Chondrocyte (in vitro differentiated cells): Measurements from ENCODE around the gene RAB3A. TPM values are rescaled to one million over a fixed set of nuclear protein-coding genes. Genes with fewer than 3 reads are reported as not detected.

Experiments
- DNase-seq: peaks from one replicate; pipeline ENCODE4 v3.0.0; 2021; ENCODE audit warnings: mixed read lengths, low spot score
- H3K27ac Mint-ChIP-seq: one replicate; pipeline ENCODE4 v1.8.0; 2021; ENCODE audit warnings: mild to moderate bottlenecking, moderate library complexity, mixed read lengths; ENCODE audit not compliant: unreplicated experiment
- H3K27me3 Mint-ChIP-seq: 2 replicates; pipeline ENCODE4 v1.8.0; 2021; ENCODE audit warnings: low read depth, mixed read lengths
- H3K36me3 Mint-ChIP-seq: 2 replicates; pipeline ENCODE4 v1.8.0; 2021; ENCODE audit warnings: low read depth, mixed read lengths
- H3K4me1 Mint-ChIP-seq: 2 replicates; pipeline ENCODE4 v1.8.0; 2021; ENCODE audit warnings: low read depth, mild to moderate bottlenecking, mixed read lengths
- H3K4me3 Mint-ChIP-seq: one replicate; pipeline ENCODE4 v1.8.0; 2021; ENCODE audit warnings: mild to moderate bottlenecking, moderate library complexity, mixed read lengths; ENCODE audit not compliant: unreplicated experiment
- H3K9me3 Mint-ChIP-seq: 2 replicates; pipeline ENCODE4 v1.8.0; 2021; ENCODE audit warnings: low read depth, mixed read lengths
- total RNA-seq: library from RNA; stranded (reverse); gene quantifications from 3 replicates; pipeline ENCODE4 v1.2.1, GENCODE V29; 2021
- TF ChIP-seq, protein P1 (sequence below): fragments of 200-600 bp; sonication (generic); IDR thresholded peaks from 2 replicates; pipeline ENCODE4 v1.5.0; 2021; ENCODE audit warnings: antibody characterized with exemption, mild to moderate bottlenecking, moderate library complexity

The RAB3A gene
- total RNA-seq, 1 donor from 2014 or later, result 3.4 TPM

DNA sequence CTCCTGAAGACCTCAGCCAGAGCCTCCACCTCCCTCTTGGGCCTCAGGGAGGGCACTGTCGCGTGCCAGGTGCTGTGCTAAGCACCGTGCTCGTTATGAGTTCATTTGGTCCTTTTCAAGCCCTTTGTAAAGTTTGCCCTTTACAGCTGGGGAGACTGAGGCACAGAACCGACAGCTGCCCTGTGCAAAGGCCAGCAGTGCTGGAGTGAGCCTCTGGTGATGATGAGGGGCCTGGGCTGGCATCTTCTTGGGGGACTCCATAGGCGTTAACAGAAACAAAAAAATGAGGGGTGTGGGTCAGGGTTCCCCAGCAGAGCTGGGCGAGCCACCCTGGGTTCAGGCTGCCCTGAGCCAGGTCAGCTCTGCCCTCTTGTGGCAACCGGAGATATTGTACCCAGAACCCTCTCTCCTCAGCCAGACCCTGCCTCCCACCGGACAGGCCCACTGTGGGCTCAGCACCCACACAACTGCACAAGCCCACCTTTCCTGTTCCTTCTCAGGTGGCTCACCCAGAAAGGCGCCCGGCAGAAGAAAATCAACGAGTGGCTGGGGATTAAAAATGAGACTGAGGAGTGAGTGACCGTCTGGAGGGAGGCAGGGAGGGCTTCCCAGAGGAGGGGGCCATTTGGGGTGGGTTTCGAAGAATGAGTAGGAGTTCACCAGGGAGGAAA, 35.7 kb downstream of the RAB3A start:
- no peaks in the 10 kb centered on the region for H3K4me1 Mint-ChIP-seq
- no peak for DNase-seq
- no peaks in the 10 kb centered on the region for H3K9me3 Mint-ChIP-seq
- H3K27me3 Mint-ChIP-seq, result no peaks in the 10 kb centered on the region
- no peak overlapping the region for H3K27ac Mint-ChIP-seq
- TF ChIP-seq, protein P1, sequence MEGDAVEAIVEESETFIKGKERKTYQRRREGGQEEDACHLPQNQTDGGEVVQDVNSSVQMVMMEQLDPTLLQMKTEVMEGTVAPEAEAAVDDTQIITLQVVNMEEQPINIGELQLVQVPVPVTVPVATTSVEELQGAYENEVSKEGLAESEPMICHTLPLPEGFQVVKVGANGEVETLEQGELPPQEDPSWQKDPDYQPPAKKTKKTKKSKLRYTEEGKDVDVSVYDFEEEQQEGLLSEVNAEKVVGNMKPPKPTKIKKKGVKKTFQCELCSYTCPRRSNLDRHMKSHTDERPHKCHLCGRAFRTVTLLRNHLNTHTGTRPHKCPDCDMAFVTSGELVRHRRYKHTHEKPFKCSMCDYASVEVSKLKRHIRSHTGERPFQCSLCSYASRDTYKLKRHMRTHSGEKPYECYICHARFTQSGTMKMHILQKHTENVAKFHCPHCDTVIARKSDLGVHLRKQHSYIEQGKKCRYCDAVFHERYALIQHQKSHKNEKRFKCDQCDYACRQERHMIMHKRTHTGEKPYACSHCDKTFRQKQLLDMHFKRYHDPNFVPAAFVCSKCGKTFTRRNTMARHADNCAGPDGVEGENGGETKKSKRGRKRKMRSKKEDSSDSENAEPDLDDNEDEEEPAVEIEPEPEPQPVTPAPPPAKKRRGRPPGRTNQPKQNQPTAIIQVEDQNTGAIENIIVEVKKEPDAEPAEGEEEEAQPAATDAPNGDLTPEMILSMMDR, result peak; percentile 84
- peaks cover 28% of the 10 kb centered on the region for H3K36me3 Mint-ChIP-seq
- no peak overlapping the region for H3K4me3 Mint-ChIP-seq

DNA sequence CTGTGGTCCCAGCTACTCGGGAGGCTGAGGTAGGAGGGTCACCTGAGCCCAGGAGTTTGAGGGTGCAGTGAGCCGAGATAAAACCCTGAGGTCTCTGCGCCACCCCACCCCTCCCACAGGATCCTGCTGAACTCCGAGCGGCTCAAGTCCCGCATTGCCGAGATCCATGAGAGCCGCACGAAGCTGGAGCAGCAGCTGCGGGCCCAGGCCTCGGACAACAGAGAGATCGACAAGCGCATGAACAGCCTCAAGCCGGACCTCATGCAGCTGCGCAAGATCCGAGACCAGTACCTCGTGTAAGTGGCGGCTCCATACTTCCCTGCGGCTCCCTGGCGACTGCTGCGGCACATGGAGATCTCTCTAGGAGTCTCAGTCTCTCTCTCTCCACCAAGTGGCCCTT, 36.8 kb downstream of the RAB3A start:
- Mint-ChIP-seq H3K4me1 (no peaks in the 10 kb centered on the region), H3K27me3 (no peaks in the 10 kb centered on the region), H3K9me3 (no peaks in the 10 kb centered on the region), H3K4me3 (no peak overlapping the region), H3K36me3 (peaks cover 30% of the 10 kb centered on the region), H3K27ac (no peak overlapping the region)
- no peak for DNase-seq
- TF ChIP-seq, protein P1, result no peak

DNA sequence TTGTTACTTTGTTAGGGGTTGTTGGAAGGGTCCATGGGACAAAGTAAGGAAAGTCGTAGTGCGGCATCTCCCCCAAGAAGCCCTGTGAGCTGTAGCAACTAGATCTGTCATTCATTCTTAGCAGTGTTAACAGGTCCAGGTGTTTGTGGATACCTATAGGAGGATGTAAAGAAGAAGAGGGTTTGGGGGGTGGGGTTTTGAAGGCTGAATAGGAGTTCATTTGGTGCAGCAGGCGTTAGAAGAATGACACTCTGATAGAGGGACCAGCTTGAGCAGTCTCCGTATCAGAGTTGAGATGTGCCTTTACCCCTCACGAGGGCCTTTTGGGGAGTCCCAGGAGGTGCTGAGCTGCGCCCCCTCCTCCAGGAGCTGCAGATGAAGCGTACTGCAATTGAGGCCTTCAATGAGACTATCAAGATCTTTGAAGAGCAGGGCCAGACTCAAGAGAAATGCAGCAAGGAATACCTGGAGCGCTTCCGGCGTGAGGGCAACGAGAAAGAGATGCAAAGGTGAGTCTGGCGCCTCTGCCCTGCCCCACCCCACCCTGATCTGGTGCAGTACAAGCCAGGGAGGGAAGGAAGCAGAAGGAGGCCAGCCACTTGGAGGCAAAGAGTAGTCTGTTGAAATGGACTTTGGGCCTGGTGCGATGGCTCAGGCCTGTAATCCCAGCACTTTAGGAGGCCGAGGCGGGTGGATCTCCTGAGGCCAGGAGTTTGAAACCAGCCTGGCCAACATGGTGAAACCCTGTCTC, 37.9 kb downstream of the RAB3A start:
- H3K4me1 Mint-ChIP-seq, result no peaks in the 10 kb centered on the region
- H3K36me3 Mint-ChIP-seq, result peaks cover 27% of the 10 kb centered on the region
- H3K27ac Mint-ChIP-seq, result no peak overlapping the region
- H3K27me3 Mint-ChIP-seq, result no peaks in the 10 kb centered on the region
- no peaks in the 10 kb centered on the region for H3K9me3 Mint-ChIP-seq
- no peak overlapping the region for H3K4me3 Mint-ChIP-seq
- no peak for DNase-seq
- TF ChIP-seq, protein P1, result no peak

DNA sequence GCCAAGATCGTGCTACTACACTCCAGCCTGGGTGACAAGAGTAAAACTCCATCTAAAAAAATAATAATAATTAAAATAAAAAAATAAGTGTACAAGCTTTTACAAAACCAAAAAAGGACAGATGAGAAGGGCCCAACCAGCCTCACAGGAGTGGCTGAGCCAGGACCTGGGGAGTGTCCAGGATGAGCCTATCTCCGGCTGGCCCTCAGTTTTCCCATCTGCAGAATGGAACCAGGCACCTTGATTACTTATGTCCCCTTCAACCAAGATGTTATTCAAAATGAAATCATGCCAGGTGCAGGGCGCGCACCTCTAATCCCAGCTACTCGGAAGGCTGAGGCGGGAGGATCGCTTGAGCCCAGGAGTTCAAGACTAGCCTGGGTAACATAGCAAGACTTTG, 39.8 kb downstream of the RAB3A start:
- TF ChIP-seq, protein P1, result no peak
- Mint-ChIP-seq H3K27me3 (no peaks in the 10 kb centered on the region), H3K27ac (no peak overlapping the region), H3K4me3 (no peak overlapping the region), H3K36me3 (peaks cover 24% of the 10 kb centered on the region), H3K9me3 (no peaks in the 10 kb centered on the region), H3K4me1 (peaks cover 6% of the 10 kb centered on the region)
- no peak for DNase-seq

DNA sequence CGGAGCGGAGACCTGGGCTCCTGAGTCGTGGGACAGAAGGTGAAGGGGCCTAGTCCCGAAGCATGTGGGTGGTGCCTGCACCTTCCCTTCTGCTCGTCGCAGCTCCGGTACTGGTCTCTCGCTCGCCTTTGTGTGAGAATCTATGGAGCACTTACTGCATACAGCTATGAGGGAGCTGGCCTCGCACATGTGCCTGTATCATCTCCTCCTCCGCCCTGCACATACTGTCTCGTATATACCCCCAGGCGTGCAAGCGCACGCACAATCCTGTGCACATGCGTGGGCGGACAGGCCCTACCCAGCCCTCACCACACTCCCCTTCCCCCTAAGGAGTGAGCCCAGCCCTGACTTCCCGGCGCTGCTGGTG, 42.2 kb downstream of the RAB3A start:
- TF ChIP-seq, protein P1, result no peak
- DNase-seq, result no peak
- no peak overlapping the region for H3K4me3 Mint-ChIP-seq
- no peaks in the 10 kb centered on the region for H3K27me3 Mint-ChIP-seq
- H3K9me3 Mint-ChIP-seq, result no peaks in the 10 kb centered on the region
- peaks cover 13% of the 10 kb centered on the region for H3K36me3 Mint-ChIP-seq
- H3K4me1 Mint-ChIP-seq, result peaks cover 17% of the 10 kb centered on the region
- no peak overlapping the region for H3K27ac Mint-ChIP-seq
